Thoracic aorta (tissue), 2 donors: ENCODE results near the gene AKAP6. TPM values are rescaled to one million over a fixed set of nuclear protein-coding genes. Genes with fewer than 3 reads are reported as not detected.

Source experiments
- ATAC-seq: fragments of 150-250 bp; one replicate; pipeline ENCODE4 v1.8.0; 2017; ENCODE audit warnings: low read depth; ENCODE audit not compliant: insufficient number of reproducible peaks, low FRiP score
- DNase-seq: peaks from one replicate; pipeline ENCODE4 v3.0.0-alpha.2; 2020; ENCODE audit warnings: low spot score
- H3K27ac ChIP-seq, 2 donors: fragments of 200-600 bp; sonication (generic); 1 replicate in 1 of 2; 2 replicates in 1 of 2; pipeline ENCODE4 v1.5.1; 2016; ENCODE audit warnings: mild to moderate bottlenecking in 2 of 2, moderate library complexity in 2 of 2
- H3K27me3 ChIP-seq: fragments of 200-600 bp; sonication (generic); replicated peaks from 2 replicates; pipeline ENCODE4 v1.6.0; 2016; ENCODE audit warnings: mild to moderate bottlenecking; ENCODE audit not compliant: insufficient read depth
- H3K36me3 ChIP-seq: fragments of 200-600 bp; sonication (generic); one replicate; pipeline ENCODE4 v1.5.1; 2016
- H3K4me1 ChIP-seq, 2 donors: fragments of 200-600 bp; sonication (generic); 1 replicate in 1 of 2; 2 replicates in 1 of 2; pipeline versions ENCODE4 v1.5.1 to v1.6.0; 2016; ENCODE audit warnings: low read depth in 2 of 2, mild to moderate bottlenecking in 1 of 2; ENCODE audit not compliant: control insufficient read depth in 1 of 2
- H3K4me3 ChIP-seq: fragments of 200-600 bp; sonication (generic); 2 replicates; pipeline ENCODE4 v1.5.1; 2016; ENCODE audit warnings: mild to moderate bottlenecking
- H3K9me3 ChIP-seq: fragments of 200-600 bp; sonication (generic); 2 replicates; pipeline ENCODE4 v1.5.1; 2016
- total RNA-seq, 2 donors: library from RNA; depleted of rRNA; stranded (reverse); fragments of >200 nt; gene quantifications; one replicate each; pipeline versions ENCODE4 v1.1.0 to v1.2.3, GENCODE V29; 2016
- TF ChIP-seq, protein P1 (sequence below): fragments of 200-600 bp; sonication (generic); IDR thresholded peaks from one replicate; pipeline ENCODE4 v1.5.1; 2019; ENCODE audit warnings: antibody characterized with exemption

The AKAP6 gene
- 100 to 1,000 TPM in 1 of 2 donors, 10 to 100 TPM in 1; 78.9 to 104 TPM for total RNA-seq

- Histone ChIP-seq H3K27me3 (no peaks in the 10 kb centered on the region), H3K4me3 (no peak within 1 kb of the TSS), H3K27ac (no peak within 1 kb of the TSS), H3K9me3 (no peaks in the 10 kb centered on the region), H3K36me3 (no peaks in the 10 kb centered on the region), H3K4me1 (no peaks in the 10 kb centered on the region)
- TF ChIP-seq, protein P1, sequence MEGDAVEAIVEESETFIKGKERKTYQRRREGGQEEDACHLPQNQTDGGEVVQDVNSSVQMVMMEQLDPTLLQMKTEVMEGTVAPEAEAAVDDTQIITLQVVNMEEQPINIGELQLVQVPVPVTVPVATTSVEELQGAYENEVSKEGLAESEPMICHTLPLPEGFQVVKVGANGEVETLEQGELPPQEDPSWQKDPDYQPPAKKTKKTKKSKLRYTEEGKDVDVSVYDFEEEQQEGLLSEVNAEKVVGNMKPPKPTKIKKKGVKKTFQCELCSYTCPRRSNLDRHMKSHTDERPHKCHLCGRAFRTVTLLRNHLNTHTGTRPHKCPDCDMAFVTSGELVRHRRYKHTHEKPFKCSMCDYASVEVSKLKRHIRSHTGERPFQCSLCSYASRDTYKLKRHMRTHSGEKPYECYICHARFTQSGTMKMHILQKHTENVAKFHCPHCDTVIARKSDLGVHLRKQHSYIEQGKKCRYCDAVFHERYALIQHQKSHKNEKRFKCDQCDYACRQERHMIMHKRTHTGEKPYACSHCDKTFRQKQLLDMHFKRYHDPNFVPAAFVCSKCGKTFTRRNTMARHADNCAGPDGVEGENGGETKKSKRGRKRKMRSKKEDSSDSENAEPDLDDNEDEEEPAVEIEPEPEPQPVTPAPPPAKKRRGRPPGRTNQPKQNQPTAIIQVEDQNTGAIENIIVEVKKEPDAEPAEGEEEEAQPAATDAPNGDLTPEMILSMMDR: no peak
- ATAC-seq (no peak), DNase-seq (no peak)
Measured at GRCh38 chr14:32329146-32329545, at the start of gene AKAP6. TSS of gene AKAP6 (plus strand) at chr14:32329298. CDS start at chr14:32433494, 104,196 bp downstream.

GRCh38 chr14:32286602-32287001 lies 42.5 kb upstream of the AKAP6 start:
- Histone ChIP-seq H3K9me3 (no peaks in the 10 kb centered on the region), H3K36me3 (no peaks in the 10 kb centered on the region), H3K4me3 (no peak overlapping the region), H3K27ac (no peak overlapping the region), H3K4me1 (no peaks in the 10 kb centered on the region), H3K27me3 (no peaks in the 10 kb centered on the region)
- ATAC-seq: no peak
- TF ChIP-seq, protein P1: no peak
- DNase-seq: no peak

GRCh38 chr14:32296366-32296765 lies 32.7 kb upstream of the AKAP6 start:
- no peak for ATAC-seq
- H3K4me3 ChIP-seq: no peak overlapping the region
- H3K9me3 ChIP-seq: no peaks in the 10 kb centered on the region
- TF ChIP-seq, protein P1: no peak
- H3K27ac ChIP-seq: no peak overlapping the region
- H3K27me3 ChIP-seq: no peaks in the 10 kb centered on the region
- H3K36me3 ChIP-seq: no peaks in the 10 kb centered on the region
- no peak for DNase-seq
- H3K4me1 ChIP-seq: no peaks in the 10 kb centered on the region

GRCh38 chr14:32298346-32298745 lies 30.8 kb upstream of the AKAP6 start:
- Histone ChIP-seq H3K4me1 (no peaks in the 10 kb centered on the region), H3K9me3 (no peaks in the 10 kb centered on the region), H3K36me3 (no peaks in the 10 kb centered on the region), H3K27ac (no peak overlapping the region), H3K4me3 (no peak overlapping the region), H3K27me3 (no peaks in the 10 kb centered on the region)
- no peak for DNase-seq
- TF ChIP-seq, protein P1: no peak
- no peak for ATAC-seq

GRCh38 chr14:32300136-32300535 lies 29.0 kb upstream of the AKAP6 start:
- Histone ChIP-seq H3K4me3 (no peak overlapping the region), H3K36me3 (no peaks in the 10 kb centered on the region), H3K9me3 (no peaks in the 10 kb centered on the region), H3K27ac (no peak overlapping the region), H3K4me1 (no peaks in the 10 kb centered on the region), H3K27me3 (no peaks in the 10 kb centered on the region)
- no peak for ATAC-seq
- no peak for DNase-seq
- TF ChIP-seq, protein P1: no peak
